Skeletal muscle satellite cell (primary cell): ENCODE measurements around the gene SLIRP. TPM values are rescaled to one million over a fixed set of nuclear protein-coding genes. Genes with fewer than 3 reads are reported as not detected.
"Not testable (repeated sequence)": the region's sequence is repeated elsewhere in the genome, so short reads cannot be mapped to it uniquely, and the experiment has no call there.

Experiments
- H3K27me3 ChIP-seq: 2 replicates; pipeline ENCODE4 v1.7.0; 2013; ENCODE audit warnings: low read length; ENCODE audit not compliant: control insufficient read depth, insufficient read depth
- H3K36me3 ChIP-seq: 2 replicates; pipeline ENCODE4 v1.7.0; 2013; ENCODE audit warnings: mild to moderate bottlenecking, control low read depth, low read length; ENCODE audit not compliant: insufficient read depth
- H3K4me1 ChIP-seq: 2 replicates; pipeline ENCODE4 v1.7.0; 2013; ENCODE audit warnings: low read length; ENCODE audit not compliant: control insufficient read depth, insufficient read depth
- H3K4me2 ChIP-seq: 2 replicates; pipeline ENCODE4 v1.7.0; 2013; ENCODE audit warnings: mild to moderate bottlenecking, low read length
- H3K4me3 ChIP-seq: 2 replicates; pipeline ENCODE4 v1.7.0; 2013; ENCODE audit warnings: low read length
- H3K9ac ChIP-seq: 2 replicates; pipeline ENCODE4 v1.7.0; 2013; ENCODE audit warnings: mild to moderate bottlenecking, low read depth, low read length, moderate library complexity
- H3K9me3 ChIP-seq: replicated peaks from 2 replicates; pipeline ENCODE4 v1.7.0; 2013; ENCODE audit warnings: mild to moderate bottlenecking, control low read depth, low read length
- total RNA-seq: library from RNA; depleted of rRNA; stranded (reverse); fragments of >200 nt; gene quantifications from 2 replicates; pipeline ENCODE4 v1.2.3, GENCODE V29; 2012; rRNA removed

Gene SLIRP
- 295 and 362 TPM in 2 replicates for total RNA-seq

GRCh38 chr14:77707724-77708408 lies at the start of gene SLIRP, which contains the start of gene ALKBH1:
TSS of gene SLIRP (plus strand) at chr14:77708103. CDS start at chr14:77708112, 9 bp downstream.
TSS of gene ALKBH1 (minus strand) at chr14:77708023. CDS start at chr14:77708004, 19 bp downstream.
- Histone ChIP-seq H3K36me3 (peaks cover 23% of the 10 kb centered on the region), H3K9me3 (no peaks in the 10 kb centered on the region), H3K4me3 (peak within 1 kb of the TSS; percentile 87), H3K4me1 (peaks cover 17% of the 10 kb centered on the region), H3K9ac (peak within 1 kb of the TSS; percentile 85), H3K4me2 (peak within 1 kb of the TSS; percentile 90), H3K27me3 (no peaks in the 10 kb centered on the region)

DNA sequence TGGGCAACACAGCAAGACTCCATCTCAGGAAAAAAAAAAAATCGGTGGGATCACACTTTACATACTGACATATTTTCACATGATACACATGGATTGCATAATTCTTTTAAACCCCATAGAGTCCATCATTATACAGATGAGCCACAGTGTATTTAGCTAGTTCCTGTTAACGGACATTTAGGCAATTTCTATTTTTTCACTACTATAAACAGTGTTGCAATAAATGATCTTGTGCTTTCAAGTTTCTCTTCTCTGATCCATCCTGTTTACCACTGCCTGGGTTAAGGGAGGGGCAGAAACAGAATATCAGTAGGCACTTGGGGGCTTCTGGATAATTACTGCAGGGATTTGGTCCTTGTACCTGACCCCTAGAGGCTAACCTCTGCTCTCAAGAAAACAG lies 48.1 kb upstream of the SLIRP start:
- H3K27me3 ChIP-seq: peaks cover 2% of the 10 kb centered on the region
- H3K4me1 ChIP-seq: no peaks in the 10 kb centered on the region
- no peaks in the 10 kb centered on the region for H3K9me3 ChIP-seq
- no peaks in the 10 kb centered on the region for H3K36me3 ChIP-seq
- no peak overlapping the region for H3K9ac ChIP-seq
- no peak overlapping the region for H3K4me2 ChIP-seq
- H3K4me3 ChIP-seq: no peak overlapping the region

GRCh38 chr14:77660754-77661153 lies 47.1 kb upstream of the SLIRP start:
- no peaks in the 10 kb centered on the region for H3K4me1 ChIP-seq
- H3K27me3 ChIP-seq: peaks cover 2% of the 10 kb centered on the region
- H3K4me2 ChIP-seq: no peak overlapping the region
- no peaks in the 10 kb centered on the region for H3K9me3 ChIP-seq
- H3K4me3 ChIP-seq: no peak overlapping the region
- H3K36me3 ChIP-seq: no peaks in the 10 kb centered on the region
- H3K9ac ChIP-seq: no peak overlapping the region

- not testable (repeated sequence) for H3K4me3 ChIP-seq, H3K9ac ChIP-seq, H3K36me3 ChIP-seq, H3K4me1 ChIP-seq, H3K9me3 ChIP-seq, H3K4me2 ChIP-seq, H3K27me3 ChIP-seq
Measured at GRCh38 chr14:77661562-77661961, 46.3 kb upstream of the SLIRP start.

DNA sequence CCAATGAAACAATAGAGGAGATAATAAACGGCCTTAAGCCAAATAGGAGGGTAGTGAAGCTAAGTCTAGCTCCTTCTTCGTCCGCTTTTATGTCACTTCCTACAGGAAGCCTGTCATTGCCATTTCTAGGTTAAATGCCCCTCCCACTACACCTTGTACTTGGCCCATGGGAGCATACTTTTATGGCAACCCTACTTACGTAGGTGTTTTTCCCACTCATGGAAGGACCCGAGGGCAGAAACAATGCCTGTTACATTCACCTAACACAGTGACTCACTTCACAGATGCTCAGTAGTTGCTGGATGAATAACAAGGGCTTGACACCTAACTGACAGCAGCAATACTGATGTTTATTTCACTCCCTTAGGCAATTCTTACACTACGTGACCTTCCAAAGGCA lies 44.6 kb upstream of the SLIRP start:
- no peaks in the 10 kb centered on the region for H3K36me3 ChIP-seq
- H3K4me3 ChIP-seq: no peak overlapping the region
- no peak overlapping the region for H3K4me2 ChIP-seq
- H3K9ac ChIP-seq: no peak overlapping the region
- H3K9me3 ChIP-seq: no peaks in the 10 kb centered on the region
- peaks cover 2% of the 10 kb centered on the region for H3K27me3 ChIP-seq
- H3K4me1 ChIP-seq: no peaks in the 10 kb centered on the region

- Histone ChIP-seq H3K9ac (no peak overlapping the region), H3K4me1 (no peaks in the 10 kb centered on the region), H3K4me2 (no peak overlapping the region), H3K4me3 (no peak overlapping the region), H3K36me3 (no peaks in the 10 kb centered on the region), H3K27me3 (no peaks in the 10 kb centered on the region), H3K9me3 (no peaks in the 10 kb centered on the region)
Measured at GRCh38 chr14:77667331-77667730, 40.6 kb upstream of the SLIRP start.

DNA sequence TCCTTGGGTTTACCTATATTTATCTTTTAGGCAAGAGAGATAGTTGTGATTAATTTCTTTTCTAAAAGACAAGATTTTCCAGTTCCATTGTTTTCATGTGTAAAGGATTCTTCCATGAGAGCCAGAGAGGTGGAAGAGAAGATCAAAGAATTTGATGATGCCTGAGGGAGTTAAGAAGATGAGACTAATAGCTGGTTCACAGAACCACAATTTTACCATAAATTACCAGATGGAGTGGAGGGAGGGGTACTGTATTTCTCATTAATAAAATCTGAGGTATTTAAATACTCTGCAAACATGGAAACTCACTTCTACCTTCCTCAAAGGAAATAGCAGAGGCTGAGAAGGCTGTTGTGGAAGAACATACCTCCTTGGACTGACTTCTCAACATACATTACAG lies 34.7 kb upstream of the SLIRP start:
- Histone ChIP-seq H3K4me2 (no peak overlapping the region), H3K4me1 (no peaks in the 10 kb centered on the region), H3K9ac (no peak overlapping the region), H3K36me3 (peaks cover 20% of the 10 kb centered on the region), H3K9me3 (no peaks in the 10 kb centered on the region), H3K27me3 (no peaks in the 10 kb centered on the region), H3K4me3 (no peak overlapping the region)

GRCh38 chr14:77674931-77675330 lies 33.0 kb upstream of the SLIRP start:
- Histone ChIP-seq H3K9me3 (no peaks in the 10 kb centered on the region), H3K4me3 (no peak overlapping the region), H3K9ac (no peak overlapping the region), H3K36me3 (peaks cover 26% of the 10 kb centered on the region), H3K4me1 (no peaks in the 10 kb centered on the region), H3K4me2 (no peak overlapping the region), H3K27me3 (no peaks in the 10 kb centered on the region)

- H3K4me1 ChIP-seq: peaks cover 14% of the 10 kb centered on the region
- H3K9ac ChIP-seq: no peak overlapping the region
- H3K36me3 ChIP-seq: peaks cover 13% of the 10 kb centered on the region
- peak overlapping the region; percentile 54 for H3K4me2 ChIP-seq
- H3K9me3 ChIP-seq: no peaks in the 10 kb centered on the region
- no peaks in the 10 kb centered on the region for H3K27me3 ChIP-seq
- no peak overlapping the region for H3K4me3 ChIP-seq
Measured at GRCh38 chr14:77681196-77682157, 26.4 kb upstream of the SLIRP start.

DNA sequence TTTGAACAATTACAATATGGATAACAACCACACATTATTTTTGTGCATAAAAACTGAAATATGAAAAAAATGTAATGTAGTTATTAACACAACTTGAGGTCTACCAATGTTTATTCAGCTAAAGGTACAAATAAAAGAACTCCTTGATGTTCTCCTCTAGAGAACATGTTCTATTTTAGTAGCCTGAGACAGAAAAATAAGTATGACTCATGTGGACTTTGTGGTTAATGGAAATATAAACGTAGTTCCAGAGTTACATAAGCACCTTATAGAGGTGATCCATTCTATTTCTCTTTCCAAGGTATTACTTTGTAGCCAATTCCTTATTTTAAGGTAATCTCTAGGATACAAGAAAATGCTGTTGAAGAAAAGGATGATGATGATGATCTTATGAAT lies 25.7 kb upstream of the SLIRP start:
- peak overlapping the region; percentile 54 for H3K4me2 ChIP-seq
- no peak overlapping the region for H3K9ac ChIP-seq
- H3K27me3 ChIP-seq: no peaks in the 10 kb centered on the region
- no peak overlapping the region for H3K4me3 ChIP-seq
- H3K36me3 ChIP-seq: peaks cover 9% of the 10 kb centered on the region
- no peaks in the 10 kb centered on the region for H3K9me3 ChIP-seq
- peaks cover 14% of the 10 kb centered on the region for H3K4me1 ChIP-seq

DNA sequence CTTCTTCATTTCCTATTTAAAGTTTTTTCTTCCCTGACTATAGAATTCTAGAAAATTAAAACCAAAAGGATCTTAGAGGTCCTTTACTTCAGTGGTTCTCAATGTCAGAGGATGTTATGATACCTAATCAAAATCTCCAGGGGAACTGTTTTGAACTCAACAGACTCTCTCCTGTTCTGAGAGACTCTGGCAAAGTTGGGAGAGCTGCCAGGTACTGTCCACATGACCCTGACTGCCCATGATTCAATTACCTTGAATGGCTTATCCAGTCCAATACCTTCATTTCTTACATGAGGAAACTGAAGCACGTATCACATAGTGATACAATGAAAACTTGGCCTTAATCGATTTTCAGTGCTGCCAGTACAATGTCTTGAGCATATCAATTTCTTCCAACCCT lies 16.6 kb upstream of the SLIRP start:
- no peak overlapping the region for H3K4me2 ChIP-seq
- no peak overlapping the region for H3K9ac ChIP-seq
- H3K4me3 ChIP-seq: no peak overlapping the region
- H3K27me3 ChIP-seq: no peaks in the 10 kb centered on the region
- no peaks in the 10 kb centered on the region for H3K9me3 ChIP-seq
- peaks cover 27% of the 10 kb centered on the region for H3K36me3 ChIP-seq
- H3K4me1 ChIP-seq: no peaks in the 10 kb centered on the region
